ENCODE results near the gene CPNE7.
A peak's percentile ranks its signal among the peaks of the same experiment; 100 is the strongest.

The CPNE7 gene

DNA sequence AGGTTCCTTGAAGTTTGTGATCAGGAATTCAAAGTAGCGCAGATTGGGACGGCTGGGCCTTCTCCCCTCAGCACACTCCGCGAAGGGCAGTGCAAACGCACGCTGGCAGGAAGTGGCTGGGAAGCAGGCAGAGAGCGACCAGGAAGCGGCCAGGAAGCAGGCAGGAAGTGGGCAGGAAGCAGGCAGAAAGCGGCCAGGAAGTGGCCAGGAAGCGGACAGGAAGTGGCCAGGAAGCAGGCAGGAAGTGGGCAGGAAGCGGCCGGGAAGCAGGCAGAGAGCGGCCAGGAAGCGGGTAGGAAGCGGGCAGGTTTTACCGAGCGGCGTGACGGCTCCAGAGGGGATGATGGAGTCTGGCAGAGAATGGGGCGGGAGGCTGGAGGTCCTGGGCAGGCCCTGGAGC lies 41.1 kb downstream of the CPNE7 start:
- Histone ChIP-seq H2AFZ (ENCODE audit: low read depth, low read length) (no peak overlapping the region), H3K9me3 (ENCODE audit: insufficient read depth, low read length, severe bottlenecking) (no peaks in the 10 kb centered on the region), H3K79me2 (ENCODE audit: insufficient read depth, low read length) (no peaks in the 10 kb centered on the region), H3K9ac (ENCODE audit: low read depth, low read length) (no peak overlapping the region), H3K27ac (ENCODE audit: low read length) (peak overlapping the region; percentile 60), H3K4me2 (ENCODE audit: insufficient read depth, low read length) (no peak overlapping the region), H3K27me3 (ENCODE audit: insufficient read depth, low read length, poor library complexity) (no peaks in the 10 kb centered on the region), H3K4me1 (ENCODE audit: insufficient read depth, low read length) (peaks cover 11% of the 10 kb centered on the region), H4K20me1 (ENCODE audit: insufficient read depth, low read length) (no peaks in the 10 kb centered on the region), H3K36me3 (ENCODE audit: insufficient read depth, low read length) (no peaks in the 10 kb centered on the region), H3K4me3 (ENCODE audit: low read depth in 1 of 2, low read length in 2 of 2) (no peak overlapping the region)
- ATAC-seq (ENCODE audit: insufficient read depth, low read depth) (peak; percentile 34; the same call in 1 of the 3 replicates), DNase-seq (peak; percentile 39)
- no peak for TF ChIP-seq EZH2 (IDR thresholded peaks at IDR 0.05; ENCODE audit: borderline replicate concordance, low read depth, low read length, severe bottlenecking)
- TF ChIP-seq, protein P1, sequence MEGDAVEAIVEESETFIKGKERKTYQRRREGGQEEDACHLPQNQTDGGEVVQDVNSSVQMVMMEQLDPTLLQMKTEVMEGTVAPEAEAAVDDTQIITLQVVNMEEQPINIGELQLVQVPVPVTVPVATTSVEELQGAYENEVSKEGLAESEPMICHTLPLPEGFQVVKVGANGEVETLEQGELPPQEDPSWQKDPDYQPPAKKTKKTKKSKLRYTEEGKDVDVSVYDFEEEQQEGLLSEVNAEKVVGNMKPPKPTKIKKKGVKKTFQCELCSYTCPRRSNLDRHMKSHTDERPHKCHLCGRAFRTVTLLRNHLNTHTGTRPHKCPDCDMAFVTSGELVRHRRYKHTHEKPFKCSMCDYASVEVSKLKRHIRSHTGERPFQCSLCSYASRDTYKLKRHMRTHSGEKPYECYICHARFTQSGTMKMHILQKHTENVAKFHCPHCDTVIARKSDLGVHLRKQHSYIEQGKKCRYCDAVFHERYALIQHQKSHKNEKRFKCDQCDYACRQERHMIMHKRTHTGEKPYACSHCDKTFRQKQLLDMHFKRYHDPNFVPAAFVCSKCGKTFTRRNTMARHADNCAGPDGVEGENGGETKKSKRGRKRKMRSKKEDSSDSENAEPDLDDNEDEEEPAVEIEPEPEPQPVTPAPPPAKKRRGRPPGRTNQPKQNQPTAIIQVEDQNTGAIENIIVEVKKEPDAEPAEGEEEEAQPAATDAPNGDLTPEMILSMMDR (IDR thresholded peaks at IDR 0.05; ENCODE audit: borderline replicate concordance, extremely low read depth, low read length, poor library complexity, severe bottlenecking), result no peak

DNA sequence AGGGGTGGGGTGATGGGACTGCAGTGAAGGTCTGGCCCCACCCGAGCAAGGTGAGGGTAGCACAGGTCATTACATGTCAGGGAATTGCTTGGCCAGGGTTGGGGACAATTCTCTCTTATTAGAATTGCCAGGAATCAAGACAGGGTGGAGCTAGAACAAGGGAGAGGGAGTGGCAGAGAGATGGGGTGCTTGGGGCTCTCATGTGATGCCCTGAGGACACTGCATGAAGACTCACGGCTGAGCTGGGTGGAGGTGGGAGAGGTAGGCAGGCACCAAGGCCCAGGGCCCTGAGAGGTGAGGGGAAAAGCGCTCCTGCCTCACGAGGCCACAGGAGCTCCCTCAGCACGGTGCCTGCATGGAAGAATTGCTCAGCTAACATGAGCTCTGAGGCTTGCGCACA lies 41.5 kb downstream of the CPNE7 start:
- peaks cover 11% of the 10 kb centered on the region for H3K4me1 ChIP-seq (ENCODE audit: insufficient read depth, low read length)
- H4K20me1 ChIP-seq (ENCODE audit: insufficient read depth, low read length), result no peaks in the 10 kb centered on the region
- no peaks in the 10 kb centered on the region for H3K9me3 ChIP-seq (ENCODE audit: insufficient read depth, low read length, severe bottlenecking)
- no peak overlapping the region for H3K9ac ChIP-seq (ENCODE audit: low read depth, low read length)
- no peaks in the 10 kb centered on the region for H3K27me3 ChIP-seq (ENCODE audit: insufficient read depth, low read length, poor library complexity)
- no peaks in the 10 kb centered on the region for H3K79me2 ChIP-seq (ENCODE audit: insufficient read depth, low read length)
- DNase-seq (no peak), ATAC-seq (ENCODE audit: insufficient read depth, low read depth) (no peak)
- no peak overlapping the region for H3K4me3 ChIP-seq (ENCODE audit: low read depth in 1 of 2, low read length in 2 of 2)
- TF ChIP-seq EZH2 (IDR thresholded peaks at IDR 0.05; ENCODE audit: borderline replicate concordance, low read depth, low read length, severe bottlenecking), result no peak
- TF ChIP-seq, protein P1 (IDR thresholded peaks at IDR 0.05; ENCODE audit: borderline replicate concordance, extremely low read depth, low read length, poor library complexity, severe bottlenecking), result no peak
- H3K36me3 ChIP-seq (ENCODE audit: insufficient read depth, low read length), result no peaks in the 10 kb centered on the region
- no peak overlapping the region for H2AFZ ChIP-seq (ENCODE audit: low read depth, low read length)
- H3K4me2 ChIP-seq (ENCODE audit: insufficient read depth, low read length), result no peak overlapping the region
- peak overlapping the region; percentile 60 for H3K27ac ChIP-seq (ENCODE audit: low read length)

DNA sequence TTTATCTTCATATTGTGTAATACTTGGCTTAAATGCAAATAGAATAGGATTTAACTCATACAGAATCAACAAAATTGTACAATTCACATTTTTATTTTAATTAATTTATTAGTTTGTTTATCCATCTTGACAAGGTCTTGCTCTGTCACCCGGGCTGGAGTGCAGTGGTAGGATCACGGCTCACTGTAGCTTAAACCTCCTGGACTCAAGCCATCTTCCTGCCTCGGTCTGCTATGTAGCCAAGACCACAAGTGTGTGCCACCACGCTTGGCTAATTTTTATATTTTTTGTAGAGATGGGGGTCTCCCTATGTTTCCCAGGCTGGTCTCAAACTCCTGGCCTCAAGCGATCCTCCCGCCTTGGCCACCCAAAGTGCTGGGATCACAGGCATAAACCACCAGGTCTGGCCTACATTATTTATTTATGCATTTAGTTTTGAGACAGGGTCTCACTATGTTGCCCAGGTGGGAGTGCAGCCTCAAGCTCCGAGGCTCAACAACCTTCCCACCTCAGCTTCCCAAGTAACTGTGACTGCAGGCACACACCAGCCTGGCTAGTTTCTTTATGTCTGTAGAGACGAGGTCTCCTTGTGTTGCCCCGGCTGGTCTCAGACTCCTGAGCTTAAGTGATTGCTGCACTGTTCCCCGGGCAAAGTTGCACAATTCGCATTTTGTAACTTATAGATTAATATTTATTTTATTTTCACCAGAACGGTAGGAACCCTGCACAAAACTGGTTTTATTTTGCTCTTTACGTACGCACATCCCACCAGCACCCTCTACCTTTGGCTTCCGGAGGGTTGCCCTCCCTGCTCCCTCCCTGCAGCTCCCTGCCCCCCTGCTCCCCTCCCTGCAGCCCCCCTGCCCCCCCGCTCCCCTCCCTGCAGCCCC lies 42.8 kb downstream of the CPNE7 start:
- no peak for ATAC-seq (ENCODE audit: insufficient read depth, low read depth)
- no peak for DNase-seq
- Histone ChIP-seq H2AFZ (ENCODE audit: low read depth, low read length) (no peak overlapping the region), H3K27ac (ENCODE audit: low read length) (no peak overlapping the region), H3K4me1 (ENCODE audit: insufficient read depth, low read length) (peaks cover 4% of the 10 kb centered on the region), H3K4me2 (ENCODE audit: insufficient read depth, low read length) (no peak overlapping the region), H3K4me3 (ENCODE audit: low read depth in 1 of 2, low read length in 2 of 2) (no peak overlapping the region), H3K79me2 (ENCODE audit: insufficient read depth, low read length) (no peaks in the 10 kb centered on the region), H4K20me1 (ENCODE audit: insufficient read depth, low read length) (no peaks in the 10 kb centered on the region), H3K9me3 (ENCODE audit: insufficient read depth, low read length, severe bottlenecking) (no peaks in the 10 kb centered on the region), H3K36me3 (ENCODE audit: insufficient read depth, low read length) (no peaks in the 10 kb centered on the region), H3K9ac (ENCODE audit: low read depth, low read length) (no peak overlapping the region), H3K27me3 (ENCODE audit: insufficient read depth, low read length, poor library complexity) (no peaks in the 10 kb centered on the region)
- TF ChIP-seq, protein P1 (IDR thresholded peaks at IDR 0.05; ENCODE audit: borderline replicate concordance, extremely low read depth, low read length, poor library complexity, severe bottlenecking), result no peak
- no peak for TF ChIP-seq EZH2 (IDR thresholded peaks at IDR 0.05; ENCODE audit: borderline replicate concordance, low read depth, low read length, severe bottlenecking)
